Measurements from ENCODE around the gene MDGA2. TPM values are rescaled to one million over a fixed set of nuclear protein-coding genes. Genes with fewer than 3 reads are reported as not detected.

The MDGA2 gene
- total and polyA plus RNA-seq, 2 of the 8 experiments (the other 6 are each of a cell fraction or from before 2014, with no cell fraction given) = 0.11 to 0.69 TPM

DNA sequence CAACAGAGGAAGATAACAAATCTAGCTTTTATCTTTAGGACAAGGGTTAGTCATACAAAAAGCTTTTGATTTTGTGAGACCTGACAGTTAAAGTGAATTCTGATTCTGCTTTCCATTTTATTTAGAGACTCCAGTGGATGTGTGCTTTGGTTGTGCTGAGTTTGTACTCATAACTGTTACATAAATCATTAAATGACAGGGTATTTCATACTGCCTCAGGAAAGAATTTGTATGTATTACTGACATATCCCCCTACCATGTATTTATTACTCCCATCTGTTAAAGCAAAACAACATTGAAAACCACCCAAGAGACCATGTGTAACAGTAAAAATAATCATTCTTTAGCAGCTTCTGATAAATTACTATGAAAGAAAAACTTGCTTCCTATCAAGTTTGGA lies 780.9 kb downstream of the MDGA2 start:
- no peak for DNase-seq (ENCODE audit: low read depth in 1 of 2, low spot score in 2 of 2)

More for the DNA sequence above, 780.9 kb downstream of the MDGA2 start:
- no peak overlapping the region for H3K4ac ChIP-seq (replicated peaks; ENCODE audit: insufficient read length, low read depth, low read length)
- H4K20me1 ChIP-seq (replicated peaks in 1 of 2; ENCODE audit: control insufficient read depth in 1 of 2, insufficient read depth in 2 of 2, low read length in 2 of 2) = no peaks in the 10 kb centered on the region
- TF ChIP-seq CTBP2 (IDR thresholded peaks at IDR 0.05; ENCODE audit: borderline replicate concordance, insufficient read depth, insufficient read length, low read length) (no peak), GABPA (IDR thresholded peaks at IDR 0.05; ENCODE audit: borderline replicate concordance, insufficient read depth, low read length) (no peak), TAF7 (optimal IDR thresholded peaks at IDR 0.05; ENCODE audit: borderline replicate concordance, low read depth, low read length) (no peak), SRF (IDR thresholded peaks at IDR 0.05; ENCODE audit: low read depth, low read length) (no peak), JUND (IDR thresholded peaks at IDR 0.05; ENCODE audit: low read length) (no peak), RFX5 (IDR thresholded peaks at IDR 0.05; ENCODE audit: borderline replicate concordance, low read depth, low read length) (no peak)
- H3K4me3 ChIP-seq (ENCODE audit: extremely low read depth in 1 of 4, insufficient read depth in 2 of 4, low read depth in 3 of 4, low read length in 4 of 4) = no peak overlapping the region
- no peak overlapping the region for H3K56ac ChIP-seq (replicated peaks; ENCODE audit: insufficient read length, low read depth, low read length)
- FAIRE-seq = no peak
- no peak overlapping the region for H2BK120ac ChIP-seq (replicated peaks; ENCODE audit: low read depth, low read length)
- no peaks in the 10 kb centered on the region for H3K9me3 ChIP-seq (ENCODE audit: insufficient read depth in 2 of 2, low read depth in 1 of 2, low read length in 1 of 2)
- no peak overlapping the region for H2BK20ac ChIP-seq (ENCODE audit: low read length)
- no peak overlapping the region for H2AK5ac ChIP-seq (ENCODE audit: low read depth, low read length)
- CTCF ChIA-PET (ENCODE audit: partially characterized antibody) = no interaction called here
- H3K9ac ChIP-seq (replicated peaks in 1 of 4; ENCODE audit: extremely low read depth in 1 of 4, low read depth in 3 of 4, low read length in 3 of 4) = no peak overlapping the region
- no peak overlapping the region for H2BK15ac ChIP-seq (ENCODE audit: low read length)
- no peaks in the 10 kb centered on the region for H3K79me1 ChIP-seq (ENCODE audit: low read depth, low read length)
- no peak overlapping the region for H3K18ac ChIP-seq (ENCODE audit: extremely low read depth, low read length)
- no peaks in the 10 kb centered on the region for H3K4me1 ChIP-seq (replicated peaks in 1 of 4; ENCODE audit: control insufficient read depth in 3 of 4, insufficient read depth in 4 of 4, low read length in 3 of 4)
- H2AFZ ChIP-seq (ENCODE audit: low read length) = no peak overlapping the region
- no peak overlapping the region for H3K27ac ChIP-seq (ENCODE audit: low read depth, low read length)
- no peak overlapping the region for H2BK12ac ChIP-seq (ENCODE audit: low read depth, low read length)
- H4K5ac ChIP-seq (ENCODE audit: insufficient read length, low read depth, low read length) = no peak overlapping the region
- no peak overlapping the region for H4K8ac ChIP-seq (ENCODE audit: extremely low read depth, insufficient read depth, low read length)
- H3K79me2 ChIP-seq (ENCODE audit: control insufficient read depth in 1 of 2, insufficient read depth in 2 of 2, low read length in 2 of 2) = no peaks in the 10 kb centered on the region
- no peaks in the 10 kb centered on the region for H3K27me3 ChIP-seq (replicated peaks in 1 of 4; ENCODE audit: control insufficient read depth in 3 of 4, extremely low read depth in 1 of 4, insufficient read depth in 3 of 4, low read length in 3 of 4)
- H2BK5ac ChIP-seq (ENCODE audit: low read depth, low read length) = no peak overlapping the region
- H3K14ac ChIP-seq (ENCODE audit: insufficient read length) = no peak overlapping the region
- H3K36me3 ChIP-seq (ENCODE audit: control insufficient read depth in 2 of 4, insufficient read depth in 4 of 4, low read length in 3 of 4) = no peaks in the 10 kb centered on the region
- H4K91ac ChIP-seq (replicated peaks; ENCODE audit: insufficient read length, low read length) = no peak overlapping the region
- H3K23ac ChIP-seq (ENCODE audit: insufficient read length) = no peak overlapping the region
- POLR2A ChIA-PET (ENCODE audit: partially characterized antibody) = no interaction called here
- H3K4me2 ChIP-seq (ENCODE audit: insufficient read depth in 1 of 2, low read depth in 2 of 2, low read length in 2 of 2) = no peak overlapping the region
- H3K23me2 ChIP-seq (ENCODE audit: low read depth, low read length) = no peaks in the 10 kb centered on the region

Measured in H1 (cell line).